ENCODE results near the gene MEF2D.
A peak's percentile ranks its signal among the peaks of the same experiment; 100 is the strongest.

MEF2D gene

DNA sequence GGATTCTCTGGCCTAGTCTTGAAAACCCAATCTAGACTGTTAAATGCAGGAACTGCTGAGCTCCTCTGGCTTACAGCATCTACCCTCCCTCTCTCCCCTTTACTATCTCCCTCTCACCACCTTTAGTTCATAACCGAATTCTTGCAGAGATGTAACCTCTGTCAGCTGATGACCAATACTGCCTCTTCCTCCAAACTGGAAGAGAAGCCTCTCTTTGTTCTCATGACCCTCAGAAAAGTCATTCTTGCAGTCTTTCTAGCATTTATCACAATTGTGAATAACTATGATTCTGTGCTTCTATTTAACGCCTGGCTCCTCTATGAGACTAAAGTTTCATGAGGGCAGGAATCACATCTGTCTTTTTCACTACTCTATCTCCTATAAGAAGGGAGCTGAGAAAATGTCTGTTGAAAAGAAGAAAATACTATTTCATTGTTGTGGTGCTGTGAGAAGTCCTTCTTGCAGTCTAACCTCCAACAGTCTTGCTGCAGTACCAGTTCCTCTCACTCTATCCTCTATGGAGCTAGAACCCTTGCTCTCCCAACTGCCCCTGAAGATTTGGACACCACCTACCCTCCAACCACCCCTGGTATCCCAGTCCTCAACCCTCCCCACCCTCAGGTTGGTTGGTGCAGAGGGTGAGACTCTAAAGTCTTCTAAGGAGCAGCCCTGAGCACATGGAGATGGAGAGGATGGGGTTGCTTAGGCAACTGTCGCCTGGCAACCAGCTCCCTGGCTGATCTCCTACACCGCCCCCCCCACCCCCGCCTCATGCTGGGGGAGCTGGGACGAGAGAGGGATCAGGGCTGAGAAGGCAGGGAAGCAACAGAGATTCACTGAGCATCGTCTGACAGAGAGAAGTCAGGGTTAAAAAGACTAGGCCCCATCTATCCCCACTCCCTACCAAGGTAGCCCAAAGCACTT, 13.9 kb downstream of the MEF2D start:
- no peak for DNase-seq

DNA sequence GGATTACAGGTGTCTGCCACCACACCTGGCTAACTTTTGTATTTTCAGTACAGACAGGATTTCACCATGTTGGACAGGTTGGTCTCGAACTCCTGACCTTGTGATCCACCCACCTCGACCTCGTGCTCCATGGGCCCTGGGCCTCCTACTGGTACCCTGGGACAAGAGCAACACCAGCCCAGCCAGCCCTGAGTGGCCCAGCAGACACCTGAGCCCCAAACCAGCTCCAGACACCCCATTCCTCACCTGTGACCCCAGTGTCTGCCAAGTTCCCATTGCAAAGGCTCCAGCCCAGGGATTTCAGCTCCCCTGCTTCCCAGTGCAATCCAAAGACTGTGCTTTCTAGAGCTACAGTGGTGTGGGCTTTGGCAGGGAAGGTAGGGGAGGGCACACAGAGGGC, 14.6 kb downstream of the MEF2D start:
- no peak for DNase-seq

DNA sequence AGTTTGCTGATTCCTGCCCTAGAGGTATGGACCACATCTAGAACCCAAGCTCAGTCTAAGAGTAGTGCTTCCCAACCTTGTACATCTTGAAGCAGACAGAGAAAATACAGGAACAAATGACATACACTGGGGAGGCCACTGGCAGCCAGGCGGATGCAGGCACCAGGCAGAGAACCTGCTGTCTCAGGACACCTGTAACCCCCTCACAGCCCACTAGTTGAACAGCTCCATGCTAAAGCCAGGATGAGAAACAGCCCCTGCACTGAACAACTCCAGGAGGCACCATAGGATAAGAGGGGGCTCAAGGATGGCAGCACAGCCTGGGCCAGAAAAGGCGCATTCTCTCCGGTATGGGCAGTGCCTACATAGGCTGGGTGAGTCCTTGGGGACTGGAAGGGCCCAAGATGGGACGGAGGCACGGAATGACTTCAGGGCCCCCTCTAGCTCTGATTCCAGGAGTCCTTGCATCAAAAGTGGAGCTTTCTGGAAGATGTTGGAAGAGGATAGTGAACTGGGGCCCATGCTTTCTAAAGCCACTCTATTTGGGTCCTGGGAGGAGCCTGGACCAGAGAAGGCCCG, 16.0 kb downstream of the MEF2D start:
- DNase-seq: no peak

DNA sequence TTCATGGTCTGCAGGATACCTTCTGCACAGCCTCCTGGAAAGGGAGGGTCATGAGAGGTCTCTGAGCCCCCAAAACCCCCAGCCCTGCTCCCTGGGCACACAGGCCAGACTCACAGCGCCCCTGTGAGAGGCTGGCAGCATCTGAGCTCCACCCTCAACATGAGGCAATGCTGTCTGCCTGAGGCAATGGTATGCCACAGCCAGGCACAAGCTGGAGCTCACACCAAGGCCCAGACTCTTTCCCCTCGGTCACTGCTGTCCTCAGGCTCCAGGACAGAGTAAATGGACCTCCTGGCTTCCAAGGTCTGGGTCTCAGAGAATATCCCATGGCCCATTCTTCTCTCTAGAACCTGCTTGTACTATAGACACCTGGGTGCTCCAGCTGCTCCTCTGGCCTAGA, 17.2 kb downstream of the MEF2D start:
- no peak for DNase-seq

DNA sequence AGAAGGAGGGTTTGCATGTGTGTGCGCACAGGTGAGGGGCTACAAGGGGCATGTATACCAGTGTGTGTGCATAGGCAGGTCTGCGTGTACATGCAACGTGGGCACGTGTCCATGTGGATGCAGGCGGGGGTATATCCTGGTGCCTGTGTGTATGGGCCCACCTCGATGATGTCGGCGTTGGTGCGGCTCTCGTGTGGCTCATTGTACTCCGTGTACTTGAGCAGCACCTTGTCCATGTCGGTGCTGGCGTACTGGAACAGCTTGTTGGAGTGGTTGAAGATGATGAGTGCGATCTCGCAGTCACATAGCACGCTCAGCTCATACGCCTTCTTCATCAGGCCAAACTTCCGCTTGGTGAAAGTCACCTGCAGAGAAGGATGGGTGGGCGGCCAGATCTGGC, 18.3 kb downstream of the MEF2D start:
- DNase-seq: no peak

DNA sequence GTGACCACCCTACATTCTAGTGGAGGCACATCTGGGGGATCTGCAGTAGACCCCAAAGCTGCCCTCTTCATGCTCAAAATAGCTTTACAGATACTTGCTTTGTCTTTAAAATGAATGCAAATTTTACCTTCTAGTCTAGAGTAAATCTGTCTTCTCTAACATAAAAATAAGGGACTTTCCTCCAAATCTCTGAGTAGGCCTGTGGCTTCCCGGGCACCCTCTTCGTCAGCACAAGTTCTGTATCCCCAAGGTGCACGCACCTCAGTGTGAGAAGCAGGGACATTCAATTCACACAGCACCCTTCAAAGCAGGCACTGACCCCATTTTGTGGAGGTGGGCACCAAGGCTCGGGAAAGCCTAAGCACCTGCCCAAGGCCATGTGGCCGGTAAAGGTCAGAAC, 19.0 kb downstream of the MEF2D start:
- peak in 1 of 5 experiments; percentile 55 for DNase-seq

DNA sequence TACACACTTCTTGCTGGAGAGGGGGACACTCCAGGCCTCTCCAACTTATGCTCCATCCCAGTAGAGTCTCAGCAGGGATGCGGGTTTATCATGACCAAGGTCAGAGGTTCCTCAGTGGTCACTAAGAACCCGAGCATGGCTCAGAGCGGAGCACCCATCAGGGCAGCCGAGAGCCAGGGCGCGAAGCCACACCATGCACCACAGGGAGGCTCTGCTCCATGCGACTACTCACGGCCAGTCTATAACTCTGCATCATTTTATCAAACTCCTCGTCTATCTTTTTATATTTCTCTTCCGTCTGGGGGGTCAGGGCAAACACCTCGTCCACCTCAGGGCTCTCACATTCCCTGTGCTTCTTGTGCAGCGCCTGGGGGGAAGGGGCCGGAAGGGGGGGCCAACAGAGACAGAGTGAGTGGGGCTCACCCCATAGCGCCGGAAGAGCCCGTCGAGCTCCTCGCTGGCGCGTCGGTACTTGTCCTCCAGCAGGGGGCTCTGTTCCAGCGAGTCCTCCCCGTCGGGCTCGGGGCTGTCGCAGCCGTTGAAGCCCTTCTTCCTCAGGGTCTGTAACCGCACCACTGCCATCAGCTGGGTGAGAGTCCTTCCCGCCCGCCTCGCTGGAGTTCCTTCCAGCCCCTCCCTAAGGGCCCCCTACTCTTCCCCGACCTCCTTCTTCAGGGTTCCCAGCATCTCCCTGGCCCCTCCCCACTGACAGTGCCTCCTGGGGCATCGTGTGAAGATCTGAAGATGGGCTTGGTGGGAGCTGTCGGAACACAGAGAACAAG, 20.0 kb downstream of the MEF2D start:
- DNase-seq: peak; percentile 53 to 81 (median 71)

DNA sequence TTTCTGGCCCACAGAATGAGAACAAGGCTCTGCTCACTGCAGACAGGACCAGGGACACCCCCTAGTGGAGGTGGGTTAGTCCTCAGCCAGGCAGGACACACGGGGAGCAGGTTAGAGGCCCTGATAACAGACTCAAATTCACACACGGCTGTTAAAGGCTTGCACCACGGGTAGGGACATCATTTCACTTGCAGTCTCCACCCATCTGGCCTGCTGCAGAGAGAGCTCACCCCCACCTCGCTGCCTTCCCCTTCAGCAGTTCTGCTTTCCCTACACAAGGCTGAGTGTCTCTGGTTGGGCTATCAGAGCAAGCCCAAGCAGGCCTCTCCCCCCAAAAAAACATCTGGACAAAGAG, 20.6 kb downstream of the MEF2D start:
- DNase-seq: no peak

DNA sequence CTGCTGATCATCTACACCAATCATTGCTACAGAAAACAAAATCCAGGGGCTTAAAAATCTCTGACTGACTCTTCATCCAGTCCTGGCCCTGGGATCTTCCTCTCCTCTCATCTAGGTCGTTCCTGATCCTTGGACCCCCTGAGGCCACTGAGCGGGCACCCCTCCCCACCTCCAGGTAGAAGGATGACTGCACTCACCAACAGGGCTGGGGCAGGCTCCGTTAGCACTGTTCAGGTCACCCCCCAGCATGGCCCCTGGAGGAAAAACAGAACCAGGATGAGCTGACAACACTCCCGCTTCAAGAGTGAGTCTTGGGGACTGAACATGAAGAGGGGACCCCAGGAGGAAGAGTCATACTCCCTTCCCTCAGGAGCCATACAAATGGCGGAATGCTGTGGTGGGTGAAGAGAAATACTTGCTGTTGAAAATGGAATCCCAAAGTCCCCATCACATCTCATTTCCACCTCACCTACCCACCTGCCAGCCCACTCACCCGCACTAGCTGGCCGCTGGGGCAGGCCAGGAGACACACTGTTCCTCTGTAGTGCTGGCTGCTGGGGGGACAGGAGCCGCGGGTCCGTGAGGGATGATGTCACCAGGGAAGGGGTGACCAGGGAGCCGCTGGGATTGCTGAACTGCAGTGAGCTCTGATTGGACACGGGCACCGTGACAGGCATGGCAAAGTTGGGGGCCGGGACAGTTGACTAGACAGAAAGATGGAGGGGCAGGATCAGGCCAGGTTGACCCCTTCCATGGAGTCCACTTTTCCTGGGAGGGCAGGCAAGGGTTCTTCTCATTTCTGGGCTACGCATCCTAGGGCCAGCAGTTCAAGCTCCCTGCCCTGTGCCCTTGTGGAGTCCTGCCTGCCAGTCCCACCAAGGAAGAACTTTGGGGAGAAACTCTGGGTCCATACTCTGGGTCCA, 21.2 kb downstream of the MEF2D start:
- DNase-seq: no peak

DNA sequence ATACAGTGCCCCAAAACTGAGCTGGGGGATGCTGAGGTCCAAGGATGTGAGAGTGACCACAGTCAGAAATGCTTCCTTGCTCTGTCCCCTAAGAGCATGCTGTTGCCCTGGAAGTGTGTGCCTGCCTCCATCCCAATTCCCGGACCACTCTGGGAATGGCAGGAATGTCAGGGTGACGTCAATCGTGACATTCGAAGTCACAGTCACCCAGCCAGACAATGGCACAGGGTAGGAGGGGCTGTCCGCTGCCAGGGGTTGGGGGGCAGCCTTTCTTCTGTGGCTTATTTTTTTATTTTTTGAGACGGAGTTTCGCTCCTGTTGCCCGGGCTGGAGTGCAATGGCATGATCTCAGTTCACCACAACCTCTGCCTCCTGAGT, 22.3 kb downstream of the MEF2D start:
- no peak for DNase-seq

DNA sequence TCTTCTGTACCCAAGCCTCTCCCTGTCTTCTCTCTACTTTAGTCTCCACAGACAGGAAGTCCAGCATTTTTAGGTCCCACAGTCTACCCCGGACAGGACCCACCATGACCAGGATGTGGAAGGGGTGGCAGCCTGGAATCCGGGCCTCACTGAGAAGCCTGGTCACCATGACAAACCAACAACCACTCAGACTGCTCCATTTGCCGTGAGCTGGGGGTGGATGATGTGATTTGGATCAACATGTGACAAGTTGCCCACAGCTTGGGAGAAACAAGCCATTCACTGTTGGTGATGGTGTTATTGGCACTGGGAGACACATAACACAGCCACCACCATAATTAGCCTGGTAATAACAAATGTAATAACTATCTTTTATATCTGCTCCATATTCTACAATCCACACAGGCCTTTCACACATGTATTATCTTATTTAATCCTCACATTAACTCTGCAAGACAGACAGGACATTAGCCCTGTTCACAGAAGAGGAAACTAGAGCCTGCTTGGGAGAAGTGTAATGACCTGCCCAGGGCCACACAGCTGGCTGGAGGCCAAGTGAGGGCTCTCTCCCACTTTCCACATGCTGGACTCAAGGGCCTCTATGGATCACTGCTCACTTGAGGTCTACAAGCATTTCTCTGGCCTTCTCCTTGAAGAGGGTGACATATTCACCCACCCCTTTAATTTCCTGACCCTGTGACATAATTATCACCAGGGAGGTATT, 22.9 kb downstream of the MEF2D start:
- no peak for DNase-seq

DNA sequence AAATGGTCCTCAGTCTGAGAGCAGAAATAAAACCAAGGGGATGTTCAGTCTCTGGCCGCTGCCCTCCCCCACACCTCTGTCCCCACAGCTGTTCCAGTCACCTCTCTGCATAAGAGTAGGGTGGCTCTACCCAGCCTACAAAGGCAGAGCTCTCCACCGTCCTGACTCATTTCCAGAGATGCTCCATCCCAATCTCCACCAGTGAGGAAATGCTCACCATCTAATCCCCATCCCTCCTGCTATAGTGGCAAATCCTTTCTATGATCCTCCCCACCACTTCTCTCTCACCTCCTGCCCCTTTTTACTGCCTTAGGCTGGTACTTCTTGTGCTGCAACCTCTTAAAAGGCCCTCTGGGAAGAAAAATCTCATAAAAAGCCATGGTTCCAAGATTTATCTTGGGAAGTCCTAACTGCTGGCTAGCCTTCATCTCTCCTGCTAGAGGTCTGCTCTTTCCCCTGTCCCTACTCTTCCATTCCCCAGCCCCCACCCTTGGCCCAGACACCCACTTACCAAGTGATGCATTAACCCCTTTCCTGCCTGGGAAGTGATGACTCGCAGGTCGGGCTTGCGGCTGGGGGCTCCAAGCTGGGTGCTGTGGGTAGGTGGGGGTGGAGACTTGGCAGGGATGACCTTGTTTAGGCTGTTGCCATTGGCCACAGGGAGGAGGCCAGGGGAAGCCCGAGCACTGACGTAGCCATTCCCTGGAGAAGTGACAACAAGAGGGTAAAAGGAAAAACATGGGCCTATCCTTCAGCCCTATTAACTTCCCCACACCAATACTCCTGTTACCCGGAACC, 23.9 kb downstream of the MEF2D start:
- no peak for DNase-seq

DNA sequence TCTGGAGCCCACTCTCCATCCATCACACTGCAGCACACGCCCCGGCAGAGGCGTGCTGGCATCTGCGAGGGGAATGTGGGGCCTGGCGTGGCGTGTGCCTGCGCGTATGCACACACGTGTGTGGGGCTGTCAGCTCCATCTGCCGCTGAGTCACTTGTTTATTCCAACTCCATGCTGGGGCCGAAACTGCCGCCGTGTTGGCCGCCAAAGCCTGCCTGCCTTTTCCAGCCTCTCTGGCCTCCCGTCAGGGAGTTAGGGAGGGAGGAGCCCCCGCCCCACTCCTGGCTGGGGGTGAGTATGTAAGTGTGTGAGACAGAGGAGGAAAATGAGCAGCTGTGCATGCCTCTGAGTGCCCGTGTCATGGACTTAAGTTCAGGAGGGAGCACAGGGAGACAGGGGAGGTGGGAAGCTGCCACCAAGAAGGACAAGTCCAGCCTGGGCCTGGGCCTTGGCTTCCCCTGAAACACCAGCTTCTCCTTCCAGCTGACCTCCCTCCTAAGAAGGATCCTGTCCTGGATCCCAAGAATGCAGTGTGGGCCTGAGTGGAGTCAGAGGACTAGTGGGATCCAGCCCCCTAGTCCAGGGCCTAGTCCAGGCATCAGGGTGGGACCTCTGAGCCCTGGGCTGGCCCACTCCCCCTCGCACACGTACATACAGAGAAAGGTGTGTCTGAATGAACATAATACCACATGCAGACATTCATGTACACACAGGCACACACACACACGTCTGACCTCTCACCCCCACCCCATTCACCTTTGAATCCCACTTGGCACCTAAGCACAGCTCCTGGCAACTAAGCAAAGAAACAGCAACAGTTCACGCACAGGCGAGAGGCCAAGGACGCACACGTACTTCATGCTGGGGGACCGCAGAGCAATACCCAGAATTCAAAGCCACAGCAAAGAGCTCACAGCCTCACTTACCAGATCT, 24.7 kb downstream of the MEF2D start:
- no peak for DNase-seq

DNA sequence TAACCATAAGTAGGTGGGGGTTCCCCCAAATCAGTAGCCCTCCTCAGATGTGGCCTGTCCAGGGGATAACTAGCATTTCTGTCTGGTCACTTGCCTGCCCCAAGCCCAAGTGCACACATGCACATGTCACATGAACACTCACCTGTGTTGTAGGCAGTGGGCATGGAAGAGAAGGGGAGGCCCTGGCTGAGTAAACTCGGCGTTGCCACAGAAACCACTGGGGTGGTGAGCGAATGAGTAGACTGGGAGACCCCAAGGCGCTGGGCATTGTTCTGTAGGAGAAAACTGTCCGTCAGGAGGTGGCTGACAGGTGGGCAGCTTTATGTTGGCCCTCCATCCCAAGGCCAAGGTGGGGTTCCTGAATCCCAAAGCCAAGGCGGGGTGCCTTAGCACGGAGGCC, 25.6 kb downstream of the MEF2D start:
- no peak for DNase-seq

DNA sequence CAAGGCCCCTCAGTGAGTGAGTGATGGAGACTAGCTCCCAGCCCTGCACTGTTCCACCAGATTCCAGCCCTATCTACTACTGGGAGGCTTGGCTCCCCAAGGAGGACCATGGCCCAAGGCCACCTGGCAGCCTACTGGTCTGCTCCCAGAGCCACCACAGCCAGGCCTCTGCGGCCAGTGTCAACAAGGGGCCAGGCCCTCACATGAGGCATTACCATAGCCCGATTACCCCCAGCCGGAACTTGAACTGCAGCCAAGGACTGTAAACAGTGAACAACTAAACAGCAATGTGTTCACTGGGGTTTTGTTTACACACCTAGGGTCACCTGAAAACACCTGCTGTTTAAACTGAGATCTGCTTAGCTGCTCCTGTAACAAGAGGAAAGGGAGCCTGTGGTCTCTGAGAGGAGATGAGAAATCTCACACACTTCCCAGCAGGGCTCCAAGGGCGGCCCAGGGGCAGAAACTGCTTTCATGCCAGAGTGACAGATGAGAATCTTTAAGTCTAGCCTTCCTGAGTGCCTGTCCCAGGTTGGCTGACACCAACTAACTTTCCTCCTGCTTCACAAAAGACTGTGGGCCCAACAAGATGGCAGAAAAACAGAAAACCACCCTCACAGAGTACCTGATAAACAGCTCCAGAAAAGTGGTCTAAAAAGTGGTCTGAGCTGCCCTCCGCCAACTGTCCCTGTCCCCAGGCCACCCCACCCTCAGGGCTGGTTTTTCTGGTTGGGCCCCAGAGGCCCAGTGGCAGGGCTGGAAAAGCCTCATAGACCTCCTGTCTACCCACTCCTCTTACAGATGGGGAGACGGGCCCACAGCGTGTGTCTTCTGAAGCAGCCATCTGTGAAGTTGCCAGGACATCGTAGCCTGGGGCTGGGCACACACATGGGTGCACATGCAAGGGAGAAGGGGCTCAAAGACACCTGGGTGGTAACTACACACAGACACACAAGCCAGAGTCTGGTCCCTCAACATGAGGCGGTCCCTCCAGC, 28.8 kb downstream of the MEF2D start:
- no peak for DNase-seq

DNA sequence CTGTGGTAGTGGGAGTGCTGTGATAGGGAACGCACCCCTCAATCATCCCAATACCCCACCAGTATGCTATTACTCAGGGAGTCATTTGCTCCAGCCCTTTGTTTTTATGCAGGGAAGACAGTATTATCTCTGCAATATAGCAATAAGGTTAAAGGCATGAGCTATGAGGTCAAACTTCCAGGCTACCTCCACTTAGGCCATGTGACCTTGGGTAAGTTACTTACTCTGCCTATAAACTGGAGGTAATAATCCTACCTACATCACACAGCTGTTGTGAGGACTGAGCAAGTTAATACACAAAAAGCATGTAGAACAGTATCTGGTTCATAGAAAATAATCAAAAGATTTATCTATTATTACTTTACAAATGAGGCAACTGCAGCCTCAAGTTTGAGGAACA, 30.1 kb downstream of the MEF2D start:
- DNase-seq: no peak

DNA sequence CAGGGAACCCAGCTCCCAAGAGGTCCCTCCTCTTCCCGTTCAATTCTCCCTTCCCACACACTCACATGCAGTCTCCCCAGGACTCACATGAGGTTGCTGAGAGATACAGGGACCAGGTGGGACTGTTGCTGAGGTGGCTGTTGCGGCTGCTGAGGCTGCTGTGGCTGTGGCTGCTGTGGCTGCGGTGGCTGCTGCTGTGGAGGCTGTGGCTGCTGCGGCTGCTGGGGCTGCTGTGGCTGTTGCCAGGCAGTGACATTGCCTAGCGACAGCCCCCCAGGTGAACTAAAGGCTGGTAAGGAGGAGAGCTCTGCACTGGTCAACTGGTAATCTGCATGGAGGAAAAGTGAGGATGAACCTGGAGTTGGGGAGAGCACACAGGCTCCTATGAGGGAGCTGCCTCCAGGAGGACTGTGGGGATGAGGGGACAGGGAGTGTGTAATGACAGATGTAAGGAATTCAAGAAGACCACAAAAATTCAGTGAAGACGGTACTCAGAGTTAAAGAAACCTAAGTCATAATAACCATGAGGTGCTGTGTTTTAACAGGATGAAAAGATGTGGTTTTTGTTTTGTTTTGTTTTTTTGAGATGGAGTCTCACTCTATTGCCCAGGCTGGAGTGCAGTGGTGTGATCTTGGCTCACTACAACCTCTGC, 31.8 kb downstream of the MEF2D start:
- DNase-seq: no peak

DNA sequence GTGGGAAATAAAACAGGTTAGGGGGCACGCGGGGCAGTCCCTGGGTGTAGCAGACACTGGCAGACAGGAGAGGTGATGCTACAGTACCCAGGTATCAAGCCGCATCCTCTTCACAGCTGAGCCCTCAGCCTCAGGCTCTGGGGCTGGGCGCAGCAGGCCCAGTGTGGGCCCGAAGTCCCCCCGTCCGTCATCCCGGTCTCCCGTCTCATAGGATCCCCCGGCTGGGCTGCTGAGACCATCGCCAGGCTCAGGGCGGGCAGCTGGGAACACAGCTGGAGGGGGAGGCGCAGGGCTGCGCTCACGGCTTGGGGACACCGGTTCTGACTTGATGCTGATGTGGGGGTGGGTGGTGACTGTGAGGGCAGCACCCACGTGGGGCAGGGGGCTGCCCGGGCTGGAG, 32.7 kb downstream of the MEF2D start:
- no peak for DNase-seq
